Measurements from ENCODE around the gene RPS19BP1.

DNA sequence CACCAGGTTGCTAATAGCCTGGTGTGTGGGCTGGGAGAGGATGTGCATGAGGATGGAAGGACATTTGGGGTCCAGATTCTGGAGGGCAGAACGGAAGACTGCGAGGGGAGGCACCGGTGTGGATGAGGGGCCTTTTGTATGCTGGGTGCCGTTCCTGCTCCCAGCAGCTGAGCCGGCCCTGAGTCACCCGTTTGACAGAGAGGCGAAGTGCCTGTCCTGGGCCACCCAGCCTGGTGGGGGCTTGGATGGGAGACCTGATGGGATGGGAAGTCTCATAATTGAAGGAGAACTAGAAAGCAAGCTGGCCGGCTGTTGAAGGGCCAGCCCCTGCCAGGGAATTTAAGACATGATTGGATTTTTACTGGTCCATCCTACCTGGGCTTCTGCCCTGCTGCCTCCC is 48.8 kb upstream of the RPS19BP1 start:
- TF ChIP-seq CTCF (IDR thresholded peaks at IDR 0.05), result no peak
- TF ChIP-seq POLR2A (IDR thresholded peaks at IDR 0.05), result no peak

Data from Peyer's patch (tissue), 4 donors.